LNCAP (cell line): Measurements from ENCODE around the gene RERE.

Source experiments
- CTCF ChIP-seq: fragments of 450-650 bp; IDR thresholded peaks from 2 replicates; pipeline ENCODE4 v1.5.1; 2017; ENCODE audit warnings: mild to moderate bottlenecking

The RERE gene

GRCh38 chr1:8545078-8545477, 272.4 kb downstream of the RERE start:
- no peak for TF ChIP-seq CTCF

GRCh38 chr1:8544644-8545043, 272.8 kb downstream of the RERE start:
- TF ChIP-seq CTCF: no peak

GRCh38 chr1:8543965-8544364, 273.5 kb downstream of the RERE start:
- no peak for TF ChIP-seq CTCF

GRCh38 chr1:8541961-8542521, 275.4 kb downstream of the RERE start:
- TF ChIP-seq CTCF: no peak

- no peak for TF ChIP-seq CTCF
These were observed 276.5 kb downstream of the RERE start for GRCh38 chr1:8540971-8541370.

- TF ChIP-seq CTCF: no peak
These were observed 277.0 kb downstream of the RERE start for GRCh38 chr1:8540261-8540941.

GRCh38 chr1:8539683-8540082, 277.8 kb downstream of the RERE start:
- TF ChIP-seq CTCF: no peak
